Activated T-helper 1 cell treated with anti-CD3 and anti-CD28 coated beads, Interleukin-2, amount 50 U/mL, for 16 hours (primary cell): ENCODE measurements around the gene ARMC10.
"Not testable (repeated sequence)": the region's sequence is repeated elsewhere in the genome, so short reads cannot be mapped to it uniquely, and the experiment has no call there.

Experiments used
- DNase-seq, 2 donors: peaks; one replicate each; pipeline ENCODE4 v3.0.0-alpha.2; 2020; ENCODE audit warnings: low read depth in 1 of 2, low spot score in 1 of 2

Gene ARMC10

DNA sequence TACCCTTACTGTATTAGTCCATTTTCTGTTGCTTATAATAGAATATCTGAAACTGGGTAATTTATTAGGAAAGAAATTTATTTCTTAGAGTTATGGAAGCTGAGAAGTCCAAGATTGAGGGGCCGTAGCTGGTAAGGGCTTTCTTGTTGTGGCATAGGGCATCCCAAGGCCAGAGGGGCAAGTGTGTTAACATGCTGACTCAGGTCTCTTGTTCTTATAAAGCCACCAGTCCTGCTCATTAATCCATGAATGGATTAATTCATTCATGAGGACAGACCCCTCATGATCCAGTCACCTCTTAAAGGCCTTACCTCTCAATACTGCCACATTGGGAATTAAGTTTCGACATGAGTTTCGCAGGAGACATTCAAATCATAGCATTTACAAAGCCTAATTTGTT lies 2.4 kb downstream of the ARMC10 start:
- DNase-seq: no peak

DNA sequence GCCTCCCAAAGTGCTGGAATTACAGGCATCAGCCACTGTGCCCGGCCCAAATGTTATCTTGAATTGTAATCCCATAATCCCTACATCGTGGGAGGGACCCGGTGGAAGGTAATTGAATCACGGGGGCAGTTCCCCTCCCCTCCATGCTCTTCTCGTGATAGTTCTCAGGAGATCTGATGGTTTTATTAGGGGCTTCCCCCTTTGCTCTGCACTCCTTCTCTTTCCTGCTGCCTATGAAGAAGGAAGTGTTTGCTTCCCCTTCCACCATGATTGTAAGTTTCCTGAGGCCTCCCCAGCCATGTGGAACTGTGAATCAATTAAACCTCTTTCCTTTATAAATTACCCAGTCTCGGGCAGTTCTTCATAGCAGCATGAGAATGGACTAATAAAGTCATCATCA lies 3.3 kb downstream of the ARMC10 start:
- DNase-seq: not testable (repeated sequence)

DNA sequence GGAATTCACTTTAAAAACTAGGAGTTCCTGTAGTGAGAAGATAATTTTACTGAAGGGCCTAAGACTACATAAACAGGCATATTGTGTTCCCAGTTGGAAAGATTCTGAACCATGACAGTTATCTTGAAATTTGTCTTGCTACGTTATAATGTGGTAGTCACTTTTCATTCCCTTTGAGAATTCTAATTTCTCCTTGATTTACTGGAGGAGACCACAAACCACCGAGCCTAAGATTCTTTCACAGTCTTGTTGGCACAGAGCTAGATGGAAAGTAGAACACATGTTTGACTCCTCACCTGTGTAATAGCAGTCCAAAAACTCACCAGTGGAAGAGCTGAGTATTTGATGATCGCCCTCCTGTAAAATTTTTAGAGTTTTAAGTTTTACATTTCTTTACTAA lies 4.9 kb downstream of the ARMC10 start:
- no peak for DNase-seq

DNA sequence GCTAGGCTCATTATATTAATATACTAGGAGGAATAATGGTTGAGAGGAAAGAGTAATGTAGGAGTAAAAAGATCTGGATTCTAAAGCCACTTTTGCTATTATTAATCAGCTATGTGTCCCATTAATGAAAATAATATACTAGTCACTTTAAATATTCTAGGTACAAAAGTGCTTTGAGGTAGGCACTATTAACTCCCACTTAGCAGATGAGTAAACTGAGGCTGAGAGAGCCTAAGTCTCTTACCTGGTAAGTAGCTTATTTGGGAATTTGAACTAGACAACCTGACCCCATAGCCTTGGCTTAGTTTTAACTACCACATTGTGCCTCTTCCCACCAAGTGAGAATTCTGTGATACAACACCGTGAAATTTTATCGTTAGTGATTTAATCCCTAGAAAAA lies 6.0 kb downstream of the ARMC10 start:
- no peak for DNase-seq

DNA sequence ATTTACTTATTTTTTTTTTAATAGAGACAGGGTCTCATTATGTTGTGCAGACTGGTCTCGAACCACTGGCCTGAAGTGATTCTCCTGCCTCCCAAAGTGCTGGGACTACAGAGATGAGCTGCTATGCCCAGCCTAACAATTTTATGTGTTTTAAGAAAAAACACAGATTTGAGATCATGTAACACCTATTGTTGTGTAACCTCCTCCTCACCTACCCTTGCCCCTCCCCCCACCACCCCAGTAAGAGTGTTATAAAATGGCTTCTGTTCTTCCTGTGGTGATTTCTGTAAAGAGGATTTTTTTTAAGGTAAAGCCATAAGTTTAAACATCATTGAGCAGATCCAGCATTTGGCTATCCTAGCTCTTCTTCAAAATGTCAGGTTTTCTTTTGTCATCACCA lies 7.6 kb downstream of the ARMC10 start:
- no peak for DNase-seq

DNA sequence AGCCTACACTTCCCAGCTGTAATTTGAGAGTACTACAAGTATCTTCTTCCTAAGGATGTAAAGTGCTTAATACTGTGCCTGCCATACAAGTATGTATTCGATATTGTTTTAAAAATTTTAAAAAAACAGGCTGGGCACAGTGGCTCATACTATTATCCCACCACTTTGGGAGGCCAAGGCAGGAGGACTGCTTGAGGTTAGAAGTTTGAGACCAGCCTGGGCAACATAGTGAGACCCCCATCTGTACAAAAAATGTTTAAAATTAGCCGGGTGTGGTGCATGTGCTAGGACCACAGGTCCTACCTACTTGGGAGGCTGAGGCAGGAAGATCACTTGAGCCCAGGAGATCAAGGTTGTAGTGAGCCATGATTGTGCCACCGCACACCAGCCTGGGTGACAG lies 8.3 kb downstream of the ARMC10 start:
- DNase-seq: no peak

DNA sequence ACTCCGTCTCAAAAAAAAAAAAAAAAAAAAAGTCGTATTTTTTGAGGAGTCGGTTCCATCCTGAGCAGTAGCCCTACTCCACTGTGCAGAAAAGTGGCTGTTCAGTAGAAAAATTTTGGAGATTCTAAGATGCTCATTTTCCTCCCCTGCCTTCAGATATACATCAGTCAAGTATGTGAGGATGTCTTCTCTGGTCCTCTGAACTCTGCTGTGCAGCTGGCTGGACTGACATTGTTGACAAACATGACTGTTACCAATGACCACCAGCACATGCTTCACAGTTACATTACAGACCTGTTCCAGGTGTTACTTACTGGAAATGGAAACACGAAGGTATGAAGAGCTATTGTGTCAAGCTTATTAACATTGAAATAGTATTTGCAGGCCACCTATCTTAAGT lies 17.4 kb downstream of the ARMC10 start:
- DNase-seq: not testable (repeated sequence)

DNA sequence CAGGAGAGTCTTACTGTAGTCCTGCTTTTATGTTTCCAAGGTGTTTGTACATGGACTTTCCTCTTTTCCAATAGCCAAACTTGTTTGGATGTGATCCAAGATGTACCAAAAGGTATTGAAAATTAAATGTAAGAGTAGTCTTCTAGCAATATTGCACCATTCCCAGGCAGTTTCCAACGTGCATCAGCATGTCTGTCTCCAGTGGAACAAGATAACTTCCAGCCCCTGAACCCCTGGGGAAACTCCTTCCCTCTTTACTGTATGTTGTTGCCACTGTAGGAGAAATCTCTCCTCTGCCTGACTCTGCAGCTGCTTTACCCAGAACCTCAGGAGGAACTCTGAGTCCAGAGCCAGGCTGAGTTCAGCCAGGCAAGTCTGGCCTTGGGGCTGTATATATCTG lies 18.5 kb downstream of the ARMC10 start:
- no peak for DNase-seq

DNA sequence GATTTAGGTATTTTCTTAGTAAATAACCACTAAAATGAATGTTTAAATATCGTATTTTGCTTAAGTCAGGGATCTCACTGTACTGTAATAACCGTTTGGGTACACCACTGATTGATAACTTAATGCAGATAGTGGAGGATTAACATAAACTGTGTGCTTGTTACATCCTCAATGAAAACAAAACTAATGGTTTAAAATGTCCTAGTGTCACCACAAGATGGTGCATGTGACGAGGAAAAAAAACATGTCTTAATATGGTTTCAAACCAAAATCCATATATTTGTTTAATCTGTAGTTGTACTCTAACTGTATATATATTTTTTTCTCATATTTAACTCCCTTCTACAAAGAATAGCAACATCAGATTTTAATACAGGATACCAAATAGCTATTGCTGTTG lies 19.2 kb downstream of the ARMC10 start:
- DNase-seq: no peak

DNA sequence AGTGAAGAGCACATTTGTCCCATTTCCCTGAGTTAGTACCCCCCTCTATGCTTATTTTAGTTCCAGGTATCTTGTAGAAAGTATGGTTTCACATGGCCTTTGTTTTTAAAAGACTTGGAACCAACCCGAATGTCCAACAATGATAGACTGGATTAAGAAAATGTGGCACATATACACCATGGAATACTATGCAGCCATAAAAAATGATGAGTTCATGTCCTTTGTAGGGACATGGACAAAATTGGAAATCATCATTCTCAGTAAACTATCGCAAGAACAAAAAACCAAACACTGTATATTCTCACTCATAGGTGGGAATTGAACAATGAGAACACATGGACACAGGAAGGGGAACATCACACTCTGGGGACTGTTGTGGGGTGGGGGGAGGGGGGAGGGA lies 20.6 kb downstream of the ARMC10 start:
- not testable (repeated sequence) for DNase-seq

DNA sequence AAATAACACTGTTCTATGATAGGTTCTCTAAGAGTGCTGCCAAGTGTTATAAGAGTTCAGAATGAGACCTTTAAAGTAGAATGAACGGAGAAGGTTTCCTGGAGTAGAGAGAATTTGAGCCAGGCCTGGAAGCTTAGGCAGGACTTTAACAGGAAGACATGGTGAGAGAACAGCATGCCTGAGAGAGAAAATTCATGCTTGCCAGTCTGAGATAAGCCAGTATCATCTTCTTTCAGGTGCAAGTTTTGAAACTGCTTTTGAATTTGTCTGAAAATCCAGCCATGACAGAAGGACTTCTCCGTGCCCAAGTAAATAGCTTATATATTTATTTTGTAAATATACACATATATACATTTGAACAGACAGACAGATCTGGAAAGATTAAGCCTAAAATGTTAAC lies 22.1 kb downstream of the ARMC10 start:
- no peak for DNase-seq

DNA sequence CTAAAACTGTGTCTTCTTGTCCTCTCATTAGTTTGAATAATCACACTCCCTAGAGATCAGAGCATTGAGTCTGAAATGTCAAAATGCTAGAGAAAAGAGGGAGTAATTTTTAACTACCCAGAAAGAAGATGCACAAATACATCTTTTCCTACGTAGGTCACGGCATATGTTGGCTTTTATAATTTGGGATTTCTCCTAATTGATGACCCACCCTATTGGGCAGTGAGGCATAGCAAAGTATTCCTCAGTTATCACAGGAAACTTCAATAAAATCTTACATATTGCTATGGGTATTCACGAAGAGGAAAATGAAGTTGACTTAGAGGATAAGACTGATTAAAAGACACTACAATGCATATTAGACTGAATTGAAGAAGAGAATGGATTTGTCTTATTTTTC lies 25.4 kb downstream of the ARMC10 start:
- DNase-seq: no peak

DNA sequence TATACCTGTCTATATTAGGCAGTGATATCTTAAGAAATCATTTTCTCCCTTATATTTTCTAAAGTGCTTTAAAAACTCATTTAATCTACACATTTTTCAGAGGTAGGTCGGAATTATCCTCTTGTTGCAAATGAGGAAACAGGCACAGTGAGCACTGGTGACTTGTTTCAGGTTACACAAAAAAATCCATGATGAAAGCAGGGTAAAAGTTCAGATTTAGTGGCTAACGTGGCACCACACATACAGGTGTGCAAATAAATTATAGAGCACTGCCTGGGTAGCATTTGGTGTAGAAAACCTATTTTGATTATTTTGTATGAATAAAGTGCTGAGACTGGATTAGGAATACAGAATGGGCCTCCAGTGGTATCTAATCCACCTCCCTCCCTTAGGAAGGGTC lies 26.6 kb downstream of the ARMC10 start:
- no peak for DNase-seq

DNA sequence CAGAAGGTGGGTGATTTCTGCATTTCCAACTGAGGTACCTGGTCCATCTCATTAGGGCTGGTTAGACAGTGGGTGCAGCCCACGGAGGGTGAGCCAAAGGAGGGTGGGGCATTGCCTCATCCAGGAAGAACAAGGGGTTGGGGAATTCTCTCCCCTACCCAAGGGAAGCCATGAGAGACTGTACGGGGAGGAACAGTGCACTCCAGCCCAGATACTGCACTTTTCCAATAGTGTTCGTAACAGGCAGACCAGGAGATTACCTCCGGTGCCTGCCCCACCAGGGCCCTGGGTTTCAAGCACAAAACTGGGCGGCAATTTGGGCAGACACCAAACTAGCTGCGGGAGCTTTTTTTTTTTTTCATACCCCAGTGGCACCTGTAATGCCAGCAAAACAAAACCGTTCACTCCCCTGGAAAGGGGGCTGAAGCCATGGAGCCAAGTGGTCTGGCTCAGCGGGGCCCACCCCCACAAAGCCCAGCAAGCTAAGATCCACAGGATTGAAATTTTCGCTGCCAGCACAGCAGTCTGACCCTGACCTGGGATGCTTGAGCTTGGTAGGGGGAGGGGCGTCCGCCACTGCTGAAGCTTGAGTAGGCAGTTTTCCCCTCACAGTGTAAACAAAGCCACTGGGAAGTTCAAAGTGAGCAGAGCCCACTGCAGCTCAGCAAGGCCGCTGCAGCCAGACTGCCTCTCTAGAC lies 31.2 kb downstream of the ARMC10 start:
- DNase-seq: no peak

DNA sequence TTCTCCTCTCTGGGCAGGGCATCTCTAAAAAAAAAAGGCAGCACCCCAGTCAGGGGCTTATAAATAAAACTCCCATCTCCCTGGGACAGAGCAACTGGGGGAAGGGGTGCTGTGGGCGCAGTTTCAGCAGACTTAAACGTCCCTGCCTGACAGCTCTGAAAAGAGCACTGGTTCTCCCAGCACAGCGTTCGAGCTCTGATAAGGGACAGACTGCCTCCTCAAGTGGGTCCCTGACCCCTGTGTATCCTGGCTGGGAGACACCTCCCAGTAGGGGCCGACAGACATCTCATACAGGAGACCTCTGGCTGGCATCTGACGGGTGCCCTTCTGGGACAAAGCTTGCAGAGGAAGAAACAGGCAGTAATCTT lies 31.7 kb downstream of the ARMC10 start:
- DNase-seq: not testable (repeated sequence)

DNA sequence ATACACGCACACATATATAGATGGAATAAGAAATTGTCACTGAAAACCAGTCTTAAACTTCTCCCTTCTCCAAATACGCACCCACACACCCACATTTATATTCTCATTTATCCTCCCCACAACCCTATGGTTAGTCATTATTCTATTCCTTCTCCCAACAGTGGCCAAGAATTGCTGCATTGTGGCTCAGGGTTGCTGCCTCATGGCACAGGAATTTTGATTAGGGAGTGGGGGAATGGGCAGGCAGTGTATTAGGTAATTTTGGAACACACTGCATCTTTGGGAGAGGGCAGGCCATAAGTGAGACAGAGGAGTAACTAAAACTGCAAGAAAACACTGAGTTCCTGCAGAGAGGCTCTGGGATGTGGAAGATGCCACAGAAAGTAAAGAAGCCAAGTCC lies 38.2 kb downstream of the ARMC10 start:
- no peak for DNase-seq

DNA sequence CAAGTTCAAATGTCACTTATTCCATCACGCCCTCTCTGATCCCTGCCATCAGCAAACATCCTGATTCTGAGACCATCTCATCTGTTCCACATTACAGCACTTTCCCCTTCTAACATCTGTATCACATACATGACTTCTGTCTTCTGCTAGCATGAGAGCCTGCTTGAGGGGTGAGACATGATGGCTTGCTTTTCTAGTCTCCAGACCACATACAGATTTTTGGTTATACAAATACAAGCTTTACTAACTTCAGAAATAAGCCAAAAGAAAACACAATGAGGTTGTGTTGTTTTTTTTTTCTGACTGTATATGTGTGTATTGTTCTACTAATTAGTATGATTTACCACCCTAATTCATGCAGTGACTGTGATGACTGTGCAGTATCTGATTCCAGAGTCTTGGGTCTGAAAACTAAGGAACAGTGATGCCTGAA lies 39.7 kb downstream of the ARMC10 start:
- DNase-seq: no peak

DNA sequence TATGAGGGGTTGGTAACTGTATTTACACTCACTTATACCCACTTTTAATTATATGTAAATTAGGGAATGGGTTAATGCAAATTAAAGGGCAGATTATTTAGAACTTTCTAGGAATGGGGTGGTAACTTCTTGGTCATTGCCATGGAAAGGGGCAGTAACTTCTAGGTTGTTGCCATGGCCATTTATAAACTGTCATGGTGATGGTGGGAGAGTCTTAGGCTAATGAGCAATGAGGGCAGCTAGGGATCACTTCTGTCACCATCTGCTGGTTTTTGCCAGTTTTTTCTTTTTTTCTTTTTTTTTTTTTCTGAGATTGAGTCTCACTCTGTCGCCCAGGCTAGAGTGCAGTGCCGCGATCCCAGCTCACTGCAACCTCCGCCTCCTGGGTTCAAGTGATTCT lies 40.8 kb downstream of the ARMC10 start:
- no peak for DNase-seq

DNA sequence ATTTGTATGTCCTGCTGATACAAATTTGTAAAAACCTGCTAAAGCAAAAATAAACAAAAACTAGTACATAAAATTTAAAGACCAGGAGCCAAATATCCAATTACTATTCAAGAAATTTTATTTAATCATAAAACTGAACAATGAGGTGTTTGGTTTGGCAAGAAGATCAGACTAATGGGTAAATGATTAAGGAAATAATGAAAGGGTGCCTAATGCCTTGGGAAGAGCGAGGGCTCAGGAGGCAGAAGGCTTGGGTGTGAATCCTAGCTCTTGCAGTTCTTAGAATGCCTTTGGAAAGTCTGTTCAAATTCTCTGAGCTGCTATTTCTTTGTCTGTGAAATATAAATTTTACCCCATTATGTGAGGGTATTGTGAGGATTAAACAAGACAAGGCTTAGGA lies 41.6 kb downstream of the ARMC10 start:
- DNase-seq: no peak

DNA sequence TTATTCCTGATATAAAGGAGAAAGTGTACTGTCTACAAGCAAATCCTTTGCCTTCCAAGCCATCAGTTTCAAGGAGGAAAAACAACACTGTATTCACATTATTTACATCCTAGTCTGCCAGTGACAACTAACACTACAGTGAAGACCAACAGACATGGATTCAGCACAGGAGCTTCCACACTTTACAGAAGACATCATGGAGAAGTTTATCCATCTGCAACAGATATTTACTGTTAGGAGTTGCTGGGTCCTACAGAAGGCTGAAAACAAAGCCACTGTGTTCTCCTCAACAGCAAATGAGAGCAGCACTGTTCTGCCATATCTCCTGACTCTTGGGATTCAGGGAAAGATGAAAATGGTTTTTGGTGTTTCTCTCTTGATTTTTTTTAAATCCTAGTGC lies 42.1 kb downstream of the ARMC10 start:
- no peak for DNase-seq

DNA sequence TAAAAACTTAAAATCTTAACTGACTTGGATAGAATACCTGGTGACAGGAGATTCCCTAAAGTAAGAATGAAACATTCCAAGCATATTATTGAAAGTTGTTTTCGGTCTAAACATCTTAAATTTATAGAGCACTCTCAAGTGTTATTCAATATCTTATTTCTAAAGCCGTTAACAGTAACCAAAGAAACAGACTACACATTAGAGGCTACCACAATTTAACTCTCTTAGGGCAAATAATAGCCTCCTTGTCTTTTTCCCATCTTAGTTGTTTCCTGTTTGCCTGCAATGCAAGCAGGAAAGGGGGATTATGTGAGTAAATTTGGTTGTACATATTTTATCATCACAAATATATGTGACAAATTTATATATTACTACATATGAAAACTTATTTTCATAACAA lies 42.5 kb downstream of the ARMC10 start:
- DNase-seq: no peak

DNA sequence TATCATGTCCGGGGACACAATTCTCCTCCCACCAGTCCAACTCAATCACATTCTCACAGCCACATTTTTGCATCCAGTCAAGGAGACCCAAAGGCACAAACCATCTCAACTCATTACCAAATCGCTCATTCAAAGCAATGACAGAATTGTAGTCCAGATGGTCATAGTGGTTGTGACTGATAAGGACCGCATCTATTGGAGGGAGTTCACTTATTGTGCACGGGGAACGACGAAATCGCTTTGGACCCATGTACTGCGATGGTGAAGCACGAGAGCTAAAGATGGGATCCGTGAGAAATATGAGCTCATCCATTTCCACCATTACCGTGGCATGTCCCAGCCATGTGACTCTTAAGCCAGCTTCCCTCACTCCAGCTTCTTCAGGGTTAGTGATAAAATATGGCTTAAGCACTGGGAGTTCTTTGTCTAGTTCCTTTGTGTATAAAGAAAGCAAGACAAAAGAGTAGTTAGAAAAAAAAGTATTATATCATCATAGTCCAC lies 44.9 kb downstream of the ARMC10 start:
- DNase-seq: no peak

DNA sequence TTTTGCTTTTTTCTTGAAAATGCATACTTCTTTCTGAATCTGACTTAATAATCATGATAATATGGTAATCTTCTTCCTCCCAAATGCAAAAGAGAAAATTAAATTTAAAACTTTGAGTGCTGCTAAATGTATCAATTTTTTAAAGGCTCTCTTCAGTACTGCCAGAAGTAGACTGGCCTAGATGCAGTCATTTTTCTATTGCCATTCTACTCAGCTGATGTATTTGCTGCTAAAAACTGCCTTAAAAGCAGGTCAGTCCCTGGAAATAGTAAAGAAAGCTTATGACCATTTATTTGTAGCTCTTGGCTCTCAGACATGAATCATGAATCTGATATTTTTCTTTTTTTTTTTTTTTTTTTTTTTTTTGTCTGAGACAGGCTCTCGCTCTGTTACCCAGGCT lies 45.4 kb downstream of the ARMC10 start:
- DNase-seq: no peak

DNA sequence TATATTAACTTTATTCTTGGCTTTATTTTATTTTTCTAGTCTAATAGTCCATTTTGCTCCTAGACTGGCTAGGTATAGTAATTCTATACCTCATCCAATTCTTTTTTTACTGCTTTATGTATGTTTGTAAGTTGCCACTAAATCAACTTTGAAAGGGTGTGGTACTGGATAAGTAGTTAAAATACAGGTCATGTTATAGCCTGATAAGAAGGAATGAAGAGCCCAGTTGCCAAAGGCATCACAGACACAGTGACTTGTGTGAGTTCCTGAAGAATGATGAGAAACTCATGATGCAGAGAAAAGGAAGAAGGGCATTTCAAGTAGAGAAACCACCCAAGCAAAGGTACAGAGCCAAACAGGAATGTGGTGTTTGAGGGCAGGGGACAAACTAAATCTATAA lies 46.7 kb downstream of the ARMC10 start:
- no peak for DNase-seq
